Kasumi-1 (cell line): Measurements from ENCODE around the gene ABCC1.
"Not testable (repeated sequence)": the region's sequence is repeated elsewhere in the genome, so short reads cannot be mapped to it uniquely, and the experiment has no call there.

ENCODE experiments used
- DNase-seq, 2 experiments: peaks; one replicate each; lab custom pipeline; 2025; lab: John Stamatoyannopoulos, UW

ABCC1 gene

DNA sequence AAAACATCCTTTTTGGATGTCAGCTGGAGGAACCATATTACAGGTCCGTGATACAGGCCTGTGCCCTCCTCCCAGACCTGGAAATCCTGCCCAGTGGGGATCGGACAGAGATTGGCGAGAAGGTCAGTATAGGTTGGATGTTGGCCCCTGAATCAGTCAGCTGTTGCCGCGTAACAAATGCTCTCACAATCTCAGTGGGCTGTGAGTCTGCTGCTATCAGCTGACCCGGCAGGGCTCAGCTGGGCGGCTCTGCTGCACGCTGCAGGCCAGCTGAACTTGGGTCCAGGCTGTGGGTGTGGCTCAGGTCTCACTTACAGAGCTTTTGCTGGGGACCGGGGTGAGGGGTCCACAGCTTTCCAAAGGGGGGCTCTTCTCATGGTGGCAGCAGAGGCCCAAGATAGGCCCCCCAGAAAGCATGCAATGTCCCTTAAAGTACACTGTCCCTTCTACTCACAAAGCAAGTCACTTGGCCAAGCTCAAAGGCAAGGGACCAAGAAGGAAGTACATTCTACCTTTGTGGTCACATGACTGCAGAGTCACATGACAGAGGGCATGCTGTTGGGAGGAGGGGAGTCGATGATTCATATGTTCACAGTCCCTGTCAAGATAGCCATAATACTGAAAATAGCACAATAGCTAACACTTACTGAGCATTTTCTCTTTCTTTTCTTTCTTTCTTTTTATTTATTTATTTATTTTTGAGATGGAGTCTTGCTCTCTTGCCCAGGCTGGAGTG lies 134.2 kb downstream of the ABCC1 start:
- DNase-seq, result peak in 1 of 2 experiments; percentile 9

DNA sequence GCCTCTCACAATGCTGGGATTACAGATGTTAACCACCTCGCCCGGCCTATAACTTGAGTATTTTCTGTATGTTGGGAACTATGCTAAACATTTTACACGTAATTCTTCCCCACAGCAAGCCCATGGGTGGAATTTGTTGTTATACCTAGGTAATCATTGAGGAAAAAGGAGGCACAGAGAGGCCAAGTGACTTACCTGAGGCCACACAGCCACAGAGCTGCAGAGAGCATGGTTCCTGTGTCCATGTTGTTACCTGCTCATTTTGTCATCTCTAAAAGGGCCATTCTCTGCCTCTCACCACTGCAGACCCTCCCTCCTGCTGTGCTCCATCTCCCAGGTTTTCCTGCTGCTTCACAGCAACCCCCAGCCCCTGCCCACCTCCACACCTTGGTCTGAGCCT lies 135.5 kb downstream of the ABCC1 start:
- DNase-seq, result no peak

- DNase-seq, result no peak
Measured at GRCh38 chr16:16086653-16087446, 137.4 kb downstream of the ABCC1 start.

DNA sequence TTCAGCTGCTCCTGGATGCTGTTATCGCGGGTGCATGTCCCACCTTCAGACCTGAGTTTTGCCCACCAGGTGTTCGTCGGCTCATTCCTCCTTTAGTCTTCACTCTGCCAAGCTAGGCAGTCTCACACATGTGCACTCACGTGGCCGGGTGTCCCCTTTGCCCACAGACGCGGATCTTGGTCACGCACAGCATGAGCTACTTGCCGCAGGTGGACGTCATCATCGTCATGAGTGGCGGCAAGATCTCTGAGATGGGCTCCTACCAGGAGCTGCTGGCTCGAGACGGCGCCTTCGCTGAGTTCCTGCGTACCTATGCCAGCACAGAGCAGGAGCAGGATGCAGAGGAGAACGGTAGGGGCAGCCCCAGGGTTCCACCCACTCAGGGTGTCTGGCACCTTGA lies 140.8 kb downstream of the ABCC1 start:
- no peak for DNase-seq

DNA sequence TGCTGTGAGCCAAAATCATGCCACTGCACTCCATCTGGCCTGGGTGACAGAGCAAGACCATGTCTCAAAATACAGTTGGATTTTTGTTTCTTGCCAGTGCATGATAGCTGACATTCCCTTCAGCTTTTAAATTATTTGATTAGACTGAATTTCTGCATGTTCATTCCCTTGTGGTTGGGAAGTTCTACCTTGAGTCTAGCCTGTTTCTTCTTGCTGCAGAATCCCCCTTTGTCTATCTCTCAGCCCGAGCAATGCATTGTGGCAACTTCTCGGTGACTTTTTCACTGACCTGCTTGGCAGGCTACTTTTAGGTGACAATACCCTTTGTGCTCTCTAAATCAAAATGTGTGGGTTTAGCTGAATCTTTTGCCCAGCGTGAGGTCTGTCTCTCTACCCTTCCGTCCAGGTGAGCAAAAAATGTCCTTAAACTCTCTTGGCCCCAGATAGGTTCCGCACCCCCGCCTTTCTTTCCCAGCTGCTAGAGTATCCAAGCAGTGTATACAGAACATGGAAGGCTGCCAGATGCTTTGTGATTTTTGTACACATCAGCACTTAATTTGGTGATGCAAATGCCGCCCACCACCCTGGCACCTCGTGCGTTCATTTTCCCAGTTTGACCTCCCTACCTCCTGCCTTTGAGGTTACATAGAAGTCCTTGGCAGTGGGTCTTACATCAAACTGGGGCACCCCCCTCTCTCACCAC lies 143.7 kb downstream of the ABCC1 start:
- DNase-seq, result no peak

- no peak for DNase-seq
Measured at GRCh38 chr16:16093628-16094332, 144.4 kb downstream of the ABCC1 start.

GRCh38 chr16:16095646-16096045 lies 146.2 kb downstream of the ABCC1 start:
- DNase-seq, result no peak

- DNase-seq, result no peak
Measured at GRCh38 chr16:16096121-16096857, 146.9 kb downstream of the ABCC1 start.

GRCh38 chr16:16096858-16097213 lies 147.4 kb downstream of the ABCC1 start:
- no peak for DNase-seq

- no peak for DNase-seq
Measured at GRCh38 chr16:16099320-16099719, 149.9 kb downstream of the ABCC1 start.

DNA sequence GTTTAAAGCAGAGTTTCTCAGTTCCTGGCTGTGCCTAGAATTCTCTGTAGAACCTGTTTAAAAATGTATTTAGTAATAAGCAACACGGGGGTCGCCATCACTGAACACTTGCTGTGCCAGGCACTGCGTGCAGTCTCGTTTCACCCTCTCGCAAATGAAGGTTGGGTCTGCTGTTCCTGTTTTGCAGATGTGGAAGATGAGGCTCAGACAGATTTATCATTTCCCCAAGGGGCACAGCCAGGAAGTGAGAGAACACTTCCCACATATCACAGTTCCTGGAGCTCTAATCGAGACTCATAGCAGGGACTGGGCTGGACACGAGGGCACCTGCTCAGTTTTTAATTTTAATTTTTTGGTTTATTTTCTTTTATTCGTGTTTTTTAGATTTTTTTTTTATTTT lies 151.2 kb downstream of the ABCC1 start:
- peak in 1 of 2 experiments; percentile 9 for DNase-seq

GRCh38 chr16:16101585-16101984 lies 152.2 kb downstream of the ABCC1 start:
- no peak for DNase-seq

DNA sequence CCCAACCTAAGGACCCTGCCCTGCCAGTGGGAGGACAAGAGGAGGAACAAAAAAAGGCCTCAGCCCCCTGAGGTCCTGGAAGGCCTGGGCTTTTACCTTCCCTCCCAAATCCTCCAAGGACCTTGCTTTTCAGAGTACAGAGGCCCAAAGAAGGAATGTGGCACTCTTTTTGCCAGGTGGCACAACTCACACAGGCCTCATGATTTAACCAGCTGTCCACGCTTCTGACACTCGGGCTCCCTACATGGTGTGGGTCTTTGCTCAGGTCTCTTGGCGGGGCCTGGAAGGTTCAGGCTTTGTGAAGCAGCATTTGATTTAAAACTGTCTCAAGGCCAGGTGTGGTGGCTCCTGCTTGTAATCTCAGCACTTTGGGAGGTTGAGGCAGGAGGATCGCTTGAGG lies 153.3 kb downstream of the ABCC1 start:
- DNase-seq, result no peak

- not testable (repeated sequence) for DNase-seq
Measured at GRCh38 chr16:16104132-16104803, 154.9 kb downstream of the ABCC1 start.

- not testable (repeated sequence) for DNase-seq
Measured at GRCh38 chr16:16104804-16105141, 155.4 kb downstream of the ABCC1 start.

- DNase-seq, result no peak
Measured at GRCh38 chr16:16105646-16106045, 156.2 kb downstream of the ABCC1 start.

DNA sequence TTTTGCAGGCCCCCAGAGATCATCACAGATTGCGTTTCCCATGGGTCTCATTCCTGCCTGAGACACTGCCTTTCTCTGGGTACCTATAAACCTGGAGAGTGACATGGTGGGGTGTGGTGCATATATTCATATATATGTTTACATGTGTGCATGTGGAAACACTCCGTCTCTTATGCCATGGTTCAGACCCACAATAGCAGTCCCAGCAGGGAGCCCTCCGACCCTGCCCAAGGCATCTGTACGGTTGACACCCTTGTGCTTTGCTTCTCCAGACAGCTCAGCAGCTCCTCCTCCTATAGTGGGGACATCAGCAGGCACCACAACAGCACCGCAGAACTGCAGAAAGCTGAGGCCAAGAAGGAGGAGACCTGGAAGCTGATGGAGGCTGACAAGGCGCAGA lies 157.1 kb downstream of the ABCC1 start:
- DNase-seq, result no peak

- no peak for DNase-seq
Measured at GRCh38 chr16:16107839-16108238, 158.4 kb downstream of the ABCC1 start.

GRCh38 chr16:16108759-16109158 lies 159.3 kb downstream of the ABCC1 start:
- no peak for DNase-seq

DNA sequence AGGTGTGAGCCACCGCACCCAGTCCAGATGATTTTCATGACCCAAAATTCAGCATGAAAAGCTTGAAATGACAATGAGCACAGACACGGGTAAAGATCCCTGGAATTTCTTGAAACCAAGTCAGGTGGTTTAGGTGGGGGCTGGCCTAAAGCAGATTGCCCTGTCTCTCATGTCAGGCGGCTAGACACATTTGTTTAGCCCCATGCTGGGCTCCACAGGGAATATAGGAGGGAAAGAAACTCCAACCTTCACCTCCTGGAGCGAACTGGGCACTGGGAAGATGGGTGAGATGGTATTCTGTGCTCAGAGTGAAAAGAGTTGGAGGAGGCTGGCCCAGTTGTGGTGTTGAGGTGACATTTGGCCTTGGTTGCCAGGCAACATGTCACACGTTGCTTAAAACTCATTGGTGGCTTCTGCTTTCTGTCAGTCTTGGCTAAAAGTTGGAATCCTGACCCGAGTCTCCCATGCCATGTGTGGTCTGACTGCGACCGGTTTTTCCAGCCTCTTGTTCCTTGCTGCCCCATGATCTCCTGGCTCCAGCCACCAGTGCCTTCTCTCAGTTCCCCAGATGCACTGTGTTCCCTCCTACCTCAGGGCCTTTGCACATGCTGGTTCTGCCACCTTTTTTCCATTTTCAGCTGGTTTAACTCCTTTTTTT lies 160.2 kb downstream of the ABCC1 start:
- DNase-seq, result no peak

DNA sequence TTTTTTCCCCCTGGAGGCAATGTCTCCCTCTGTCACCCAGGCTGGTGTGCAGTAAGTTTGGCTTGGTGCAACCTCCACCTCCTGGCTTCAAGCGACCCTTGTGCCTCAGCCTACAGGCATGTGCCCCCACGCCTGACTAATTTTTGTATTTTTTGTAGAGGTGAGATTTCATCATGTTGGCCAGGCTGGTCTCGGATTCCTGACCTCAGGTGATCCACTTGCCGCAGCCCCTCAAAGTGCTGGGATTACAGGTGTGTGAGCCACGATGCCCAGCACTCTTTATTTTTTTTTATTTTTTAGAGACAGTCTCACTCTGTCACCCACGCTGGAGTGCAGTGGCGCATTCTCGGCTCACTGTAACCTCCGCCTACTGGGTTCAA lies 160.7 kb downstream of the ABCC1 start:
- DNase-seq, result no peak
